ENCODE results near the gene DCXR. TPM values are rescaled to one million over a fixed set of nuclear protein-coding genes. Genes with fewer than 3 reads are reported as not detected.

The DCXR gene
- total RNA-seq, 3 donors from 2014 or later = 84.9 to 151 (median 124) TPM

DNA sequence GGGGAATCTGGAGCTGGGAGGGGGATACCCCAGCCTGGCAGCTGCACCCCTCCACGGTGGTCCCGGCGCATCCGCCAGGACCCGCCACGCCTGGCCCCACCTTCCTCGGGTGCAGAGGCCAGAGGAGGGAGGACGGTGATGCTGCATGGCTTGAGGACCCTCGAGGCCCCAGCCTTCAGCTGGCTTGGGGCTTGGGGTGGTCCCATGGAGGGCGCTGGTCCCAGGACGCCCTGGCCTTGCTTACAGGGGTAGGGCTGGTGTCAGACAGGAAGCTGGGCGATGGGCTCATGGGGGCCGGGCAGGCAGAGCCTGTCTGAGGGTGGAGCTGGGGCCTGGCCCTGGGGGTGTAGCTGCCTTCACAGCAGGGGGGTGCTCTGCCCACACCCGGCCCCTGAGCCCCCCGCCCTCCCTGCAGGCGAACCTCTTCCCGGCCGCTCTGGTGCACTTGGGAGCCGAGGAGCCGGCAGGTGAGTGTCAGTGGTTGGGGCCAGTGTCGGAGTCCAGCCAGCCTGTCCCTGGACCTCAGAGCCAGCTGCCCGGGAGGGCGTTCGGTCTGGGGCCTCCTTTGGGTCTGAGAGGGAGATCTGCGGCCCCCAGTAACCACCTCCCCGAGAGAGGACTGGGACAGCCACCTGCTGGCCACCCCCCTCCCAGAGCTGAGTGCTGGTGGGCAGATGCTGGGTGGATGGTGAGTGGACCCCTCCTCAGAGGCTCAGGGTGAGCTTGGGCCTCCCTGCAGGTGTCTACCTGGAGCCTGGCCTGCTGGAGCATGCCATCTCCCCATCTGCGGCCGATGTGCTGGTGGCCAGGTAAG is 21.2 kb downstream of the DCXR start:
- H3K4me1 ChIP-seq (ENCODE audit: low read depth) = peaks cover 14% of the 10 kb centered on the region
- DNase-seq (no peak), ATAC-seq (no peak)
- H3K36me3 ChIP-seq (ENCODE audit: low read depth) = no peaks in the 10 kb centered on the region
- H3K9me3 ChIP-seq = no peaks in the 10 kb centered on the region
- intact Hi-C loops (cut with DNase I, micrococcal nuclease) = loop anchor here in 1 of 2 donors (5.0 kb wide), 1 partner anchor 54 kb away; the partner anchor contains the start of gene NOTUM
- TF ChIP-seq, protein P1, sequence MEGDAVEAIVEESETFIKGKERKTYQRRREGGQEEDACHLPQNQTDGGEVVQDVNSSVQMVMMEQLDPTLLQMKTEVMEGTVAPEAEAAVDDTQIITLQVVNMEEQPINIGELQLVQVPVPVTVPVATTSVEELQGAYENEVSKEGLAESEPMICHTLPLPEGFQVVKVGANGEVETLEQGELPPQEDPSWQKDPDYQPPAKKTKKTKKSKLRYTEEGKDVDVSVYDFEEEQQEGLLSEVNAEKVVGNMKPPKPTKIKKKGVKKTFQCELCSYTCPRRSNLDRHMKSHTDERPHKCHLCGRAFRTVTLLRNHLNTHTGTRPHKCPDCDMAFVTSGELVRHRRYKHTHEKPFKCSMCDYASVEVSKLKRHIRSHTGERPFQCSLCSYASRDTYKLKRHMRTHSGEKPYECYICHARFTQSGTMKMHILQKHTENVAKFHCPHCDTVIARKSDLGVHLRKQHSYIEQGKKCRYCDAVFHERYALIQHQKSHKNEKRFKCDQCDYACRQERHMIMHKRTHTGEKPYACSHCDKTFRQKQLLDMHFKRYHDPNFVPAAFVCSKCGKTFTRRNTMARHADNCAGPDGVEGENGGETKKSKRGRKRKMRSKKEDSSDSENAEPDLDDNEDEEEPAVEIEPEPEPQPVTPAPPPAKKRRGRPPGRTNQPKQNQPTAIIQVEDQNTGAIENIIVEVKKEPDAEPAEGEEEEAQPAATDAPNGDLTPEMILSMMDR (IDR thresholded peaks at IDR 0.05) = no peak
- H3K4me3 ChIP-seq = no peak overlapping the region

DNA sequence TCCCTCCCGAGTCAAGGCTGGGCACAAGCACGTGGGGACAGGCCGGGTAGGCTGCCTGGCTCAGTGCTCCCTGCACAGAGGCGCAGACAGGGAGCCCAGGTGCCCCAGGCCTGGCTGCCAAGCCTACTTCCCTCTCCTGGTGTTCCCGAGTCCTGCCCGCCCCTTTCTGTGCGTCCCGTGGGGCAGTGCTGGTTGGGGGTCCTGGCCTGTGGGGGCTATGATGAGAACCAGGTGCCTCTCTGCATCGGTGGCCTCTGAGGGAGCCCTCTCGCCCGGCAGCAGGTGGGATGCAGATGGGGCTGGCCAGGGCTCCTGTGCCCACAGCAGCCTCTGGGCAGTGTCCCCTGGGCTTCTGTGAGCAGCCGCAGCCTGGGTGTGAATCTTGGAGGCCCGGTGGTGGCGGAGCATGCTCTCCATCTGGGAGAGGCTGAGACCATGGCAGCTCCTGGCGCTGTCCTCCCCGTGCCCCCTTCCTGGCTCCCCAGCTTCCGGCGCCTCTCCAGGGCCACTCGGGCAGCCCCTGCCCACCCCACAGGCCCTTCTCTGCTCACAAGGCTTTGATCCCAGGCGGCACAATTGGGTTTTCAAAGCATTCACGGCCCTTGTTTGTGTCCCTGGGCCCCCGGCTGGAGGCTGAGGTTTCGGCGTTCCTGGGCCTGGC is 22.1 kb downstream of the DCXR start:
- TF ChIP-seq, protein P1 (IDR thresholded peaks at IDR 0.05) = no peak
- Histone ChIP-seq H3K4me3 (no peak overlapping the region), H3K9me3 (no peaks in the 10 kb centered on the region), H3K36me3 (ENCODE audit: low read depth) (no peaks in the 10 kb centered on the region), H3K4me1 (ENCODE audit: low read depth) (peaks cover 8% of the 10 kb centered on the region)
- DNase-seq (no peak), ATAC-seq (no peak)
- intact Hi-C loops (cut with DNase I, micrococcal nuclease) = loop anchor here in 1 of 2 donors (5.0 kb wide), 1 partner anchor 53 kb away; the partner anchor contains the start of gene NOTUM

DNA sequence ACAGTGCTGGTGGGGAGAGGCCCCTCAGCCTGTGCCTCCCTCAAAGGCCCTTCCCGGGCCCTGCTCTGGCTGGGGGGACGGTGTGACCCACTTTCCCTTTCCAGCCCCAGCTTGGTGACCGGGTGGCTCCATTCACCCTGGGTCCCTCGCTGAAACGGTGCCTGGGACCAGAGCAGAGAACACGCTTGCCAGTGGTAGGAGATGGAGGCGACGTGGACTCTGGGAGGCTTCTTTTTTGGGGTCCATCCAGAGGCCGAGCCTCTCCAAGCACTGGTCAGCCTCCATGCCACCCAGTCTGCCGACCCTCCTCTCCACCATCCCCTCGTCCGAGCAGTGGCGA is 22.6 kb downstream of the DCXR start:
- TF ChIP-seq, protein P1 (IDR thresholded peaks at IDR 0.05) = no peak
- no peak overlapping the region for H3K4me3 ChIP-seq

DNA sequence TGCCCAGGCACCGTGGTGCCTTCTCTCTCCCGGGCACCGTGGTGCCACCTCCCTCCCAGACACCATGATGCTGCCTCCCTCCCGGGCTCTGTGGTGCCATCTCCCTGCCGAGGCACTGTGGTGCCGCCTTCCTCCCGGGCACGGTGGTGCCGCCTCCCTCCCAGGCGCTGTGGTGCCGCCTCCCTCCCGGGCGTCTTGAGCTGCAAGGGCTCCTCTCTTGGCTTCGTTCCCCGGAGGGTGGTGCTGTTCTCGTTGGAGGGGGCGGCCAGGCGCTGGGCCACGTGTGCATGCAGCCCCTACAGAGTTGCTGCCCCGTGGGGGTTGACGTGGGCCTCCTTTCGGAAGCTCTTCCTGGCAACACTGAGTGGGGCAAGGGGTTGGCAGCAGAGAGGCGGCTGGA is 23.1 kb downstream of the DCXR start:
- TF ChIP-seq, protein P1 (IDR thresholded peaks at IDR 0.05) = no peak
- Histone ChIP-seq H3K4me1 (ENCODE audit: low read depth) (no peaks in the 10 kb centered on the region), H3K9me3 (no peaks in the 10 kb centered on the region), H3K36me3 (ENCODE audit: low read depth) (no peaks in the 10 kb centered on the region), H3K4me3 (no peak overlapping the region)
- DNase-seq (no peak), ATAC-seq (peak; percentile 36)
- intact Hi-C loops (cut with DNase I, micrococcal nuclease) = no loop called here

More for the DNA sequence above, 22.6 kb downstream of the DCXR start:
- no peak for ATAC-seq
- H3K36me3 ChIP-seq (ENCODE audit: low read depth) = no peaks in the 10 kb centered on the region
- no peak for DNase-seq
- peaks cover 4% of the 10 kb centered on the region for H3K4me1 ChIP-seq (ENCODE audit: low read depth)
- H3K9me3 ChIP-seq = no peaks in the 10 kb centered on the region
- intact Hi-C loops (cut with DNase I, micrococcal nuclease) = loop anchor here in 1 of 2 donors (5.0 kb wide), 1 partner anchor 53 kb away; the partner anchor contains the start of gene NOTUM

DNA sequence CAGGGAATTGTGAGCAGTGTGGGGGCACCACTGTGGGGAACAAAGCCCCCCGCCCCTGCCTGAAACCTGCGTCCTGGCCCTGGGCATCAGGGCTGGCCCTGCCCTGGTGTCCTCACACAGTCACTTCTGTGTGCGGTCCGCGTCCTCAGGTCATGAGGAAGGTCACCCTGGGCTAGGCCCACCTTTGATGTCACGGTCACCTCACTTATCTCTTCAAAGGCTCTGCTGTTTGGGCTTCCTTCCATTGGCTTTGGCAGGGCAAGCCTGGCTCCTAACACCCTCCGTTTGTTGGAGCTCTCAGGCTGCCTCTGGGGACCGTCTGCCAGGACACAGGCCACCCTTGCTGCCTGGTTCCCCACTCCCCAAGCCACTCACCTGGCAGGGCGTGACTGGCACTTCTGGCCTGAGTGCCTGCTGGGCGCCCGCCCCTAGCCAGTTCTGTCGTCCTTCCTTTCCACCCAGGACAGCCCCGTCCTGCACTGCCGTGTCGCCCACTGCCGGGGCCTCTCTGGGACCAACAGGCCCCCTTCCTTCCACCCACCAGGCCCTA is 23.6 kb downstream of the DCXR start:
- Histone ChIP-seq H3K9me3 (no peaks in the 10 kb centered on the region), H3K36me3 (ENCODE audit: low read depth) (no peaks in the 10 kb centered on the region), H3K4me3 (no peak overlapping the region), H3K4me1 (ENCODE audit: low read depth) (no peaks in the 10 kb centered on the region)
- TF ChIP-seq, protein P1 (IDR thresholded peaks at IDR 0.05) = no peak
- no peak for ATAC-seq
- no peak for DNase-seq
- intact Hi-C loops (cut with DNase I, micrococcal nuclease) = no loop called here
